NCI-H146 treated with DMSO at 0.1 percent for 48 hours (cell line): ENCODE results near the gene PRPF6.

Source experiments
- DNase-seq: peaks from one replicate; lab custom pipeline; 2025; ENCODE audit not compliant: unreplicated experiment; lab: John Stamatoyannopoulos, UW

Gene PRPF6

GRCh38 chr20:63945031-63945658 lies 35.8 kb upstream of the PRPF6 start:
- no peak for DNase-seq

DNA sequence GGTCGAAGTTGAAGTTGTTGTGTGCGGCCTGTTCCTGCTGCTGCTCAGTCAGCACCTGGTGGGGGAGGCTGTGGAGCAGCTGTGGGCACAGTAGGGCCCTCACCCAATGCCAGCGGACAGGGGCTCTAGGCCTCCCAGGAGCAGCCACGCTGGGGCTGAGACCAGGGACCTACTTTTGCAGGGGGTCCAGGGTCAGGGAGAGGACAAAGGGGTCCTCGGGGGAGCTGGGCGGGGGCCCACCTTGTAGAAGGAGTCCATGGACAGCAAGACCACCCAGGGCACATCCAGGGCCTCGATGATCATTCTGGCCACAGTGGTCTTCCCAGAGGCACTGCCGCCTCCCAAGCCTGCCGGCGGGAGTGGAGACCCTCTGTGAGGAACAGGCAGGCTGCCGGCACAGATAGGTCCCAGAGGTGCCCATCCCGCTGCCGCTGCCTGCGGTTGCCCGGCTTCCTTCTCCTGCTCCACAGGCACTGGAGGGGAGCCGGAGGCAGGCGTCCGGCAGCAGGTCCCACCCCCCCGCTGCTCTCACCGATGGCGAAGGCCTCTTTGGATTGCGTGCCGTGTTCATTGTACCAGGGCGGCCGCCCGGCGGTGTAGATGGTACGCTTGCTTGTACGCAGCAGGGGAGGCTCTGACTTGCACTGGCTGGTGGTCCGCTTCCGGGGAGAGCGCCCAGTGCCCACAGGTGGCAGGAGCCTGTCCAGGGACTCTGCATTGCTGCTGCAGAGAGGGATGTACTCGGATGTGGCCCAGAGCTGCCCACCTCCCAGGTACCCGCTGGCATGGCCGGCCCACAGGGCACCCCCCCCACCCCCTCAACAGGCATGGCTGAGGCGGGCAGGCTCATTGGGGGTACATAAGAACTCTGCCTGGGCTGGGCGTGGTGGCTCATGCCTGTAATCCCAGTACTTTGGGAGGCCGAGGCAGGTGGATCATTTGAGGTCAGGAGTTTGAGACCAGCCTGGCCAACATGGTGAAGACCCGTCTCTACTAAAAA lies 34.7 kb upstream of the PRPF6 start:
- DNase-seq: no peak

DNA sequence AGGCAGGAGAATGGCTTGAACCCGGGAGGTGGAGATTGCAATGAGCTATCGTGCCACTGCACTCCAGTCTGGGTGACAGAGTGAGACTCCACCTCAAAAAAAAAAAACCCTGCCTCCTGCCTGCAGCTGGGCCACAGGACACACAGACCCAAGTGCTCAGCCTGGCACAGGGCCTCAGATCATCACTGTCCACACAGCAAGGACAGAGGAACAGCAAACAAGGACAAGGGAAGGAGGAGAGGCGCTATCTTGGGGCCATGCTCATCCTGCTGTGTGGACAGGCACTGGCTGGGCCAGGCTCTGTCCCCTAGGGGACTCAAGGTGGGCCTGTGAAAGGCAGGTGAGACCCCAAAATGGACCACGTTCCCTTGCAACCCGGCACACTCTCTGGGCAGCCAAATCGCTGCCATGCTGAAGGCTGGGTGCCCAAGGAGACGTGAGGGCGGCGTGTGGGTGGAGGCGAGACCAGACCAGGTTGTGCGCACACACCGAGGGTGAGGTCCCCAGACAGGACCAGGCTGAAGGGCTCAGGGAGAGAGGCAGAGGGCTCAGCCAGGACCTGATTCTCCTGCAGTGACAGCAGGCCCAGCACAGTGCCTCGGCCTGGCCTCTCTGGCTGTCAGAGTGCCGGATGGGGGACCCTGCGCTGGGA lies 33.8 kb upstream of the PRPF6 start:
- no peak for DNase-seq

GRCh38 chr20:63947638-63948456 lies 33.1 kb upstream of the PRPF6 start:
- DNase-seq: no peak

DNA sequence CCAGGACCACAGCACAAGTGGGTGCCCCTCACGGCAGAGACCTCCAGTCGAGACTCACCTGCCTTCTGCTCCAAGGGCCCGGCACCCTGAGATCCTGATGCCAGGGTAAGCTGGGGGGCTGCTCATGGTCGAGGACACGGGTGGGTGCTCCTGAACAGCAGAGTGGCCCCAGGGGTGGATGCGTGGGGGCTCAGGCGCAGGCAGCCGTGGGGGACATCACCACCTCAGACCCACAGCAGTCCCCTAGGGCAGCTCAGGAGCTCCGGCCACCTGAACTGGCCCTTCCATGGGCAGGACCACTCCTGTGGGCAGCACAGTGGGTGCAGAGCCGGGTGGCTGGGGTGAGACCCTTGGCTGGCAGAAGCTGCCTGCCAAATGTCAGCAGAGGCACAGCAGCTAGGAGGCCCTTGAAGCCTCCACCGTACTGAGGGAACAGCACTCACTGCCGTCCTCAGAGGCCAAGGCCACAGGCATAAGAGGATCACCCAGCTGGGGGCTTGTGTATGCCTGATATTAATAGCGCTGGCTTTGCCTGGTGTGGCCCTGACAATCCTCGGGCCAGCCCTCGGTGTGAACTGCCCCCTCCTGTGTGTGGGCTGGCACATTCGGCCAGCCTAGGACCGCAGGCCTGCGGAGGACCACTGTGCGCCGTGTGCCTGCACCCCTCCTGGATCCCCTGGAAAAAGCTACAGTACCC lies 30.1 kb upstream of the PRPF6 start:
- DNase-seq: no peak

- no peak for DNase-seq
These were observed 29.3 kb upstream of the PRPF6 start for GRCh38 chr20:63951398-63952209.

DNA sequence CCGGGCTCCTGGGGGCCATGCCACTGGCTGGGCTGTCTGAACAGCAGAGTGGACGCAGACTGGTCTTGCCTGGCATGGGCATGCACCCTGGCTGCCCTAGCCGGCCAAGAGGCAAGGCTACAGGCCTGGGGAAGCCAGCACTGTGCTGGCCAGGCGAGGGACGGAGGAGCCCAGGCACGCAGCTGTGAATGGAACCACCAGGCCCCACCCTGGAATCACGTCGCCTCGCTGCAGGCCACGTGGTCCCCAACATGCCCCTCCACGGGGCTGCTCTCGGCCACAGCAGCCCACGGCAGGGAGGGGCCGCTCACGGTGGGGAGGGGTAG lies 28.8 kb upstream of the PRPF6 start:
- DNase-seq: no peak

GRCh38 chr20:63952769-63953168 lies 28.2 kb upstream of the PRPF6 start:
- DNase-seq: no peak

DNA sequence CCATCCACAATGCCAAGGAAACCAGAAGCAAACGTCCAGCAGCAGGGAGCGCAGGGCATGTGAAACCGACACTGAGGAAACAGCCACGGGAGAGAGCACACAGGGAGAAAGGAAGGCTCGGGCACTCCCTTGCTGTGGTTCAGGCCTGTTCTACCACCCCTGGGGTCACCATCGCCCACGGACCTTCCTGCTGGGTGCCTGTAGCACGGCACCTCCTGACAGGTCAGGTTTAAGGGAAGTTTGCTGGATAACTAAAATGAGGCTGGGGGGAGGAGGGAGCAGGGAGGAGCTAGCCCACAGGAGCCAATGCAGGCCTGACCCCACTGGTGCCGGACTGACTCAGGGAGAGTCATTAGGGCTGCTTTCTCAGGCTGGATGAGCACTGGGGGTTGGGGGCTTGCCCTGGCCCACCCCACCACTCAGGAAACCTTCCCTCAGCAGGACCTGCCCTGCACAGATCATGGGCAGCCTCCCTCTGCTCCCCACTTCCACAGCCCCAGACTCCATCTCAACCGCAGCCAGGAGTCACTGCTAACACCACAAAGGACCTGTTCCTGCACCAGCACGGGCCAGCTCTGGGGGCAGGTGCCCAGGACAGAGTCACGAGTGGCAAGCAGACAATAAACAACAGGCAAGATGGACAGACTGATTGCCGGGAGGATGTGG lies 27.0 kb upstream of the PRPF6 start:
- no peak for DNase-seq

GRCh38 chr20:63955281-63955826 lies 25.6 kb upstream of the PRPF6 start:
- DNase-seq: no peak

- peak; percentile 75 for DNase-seq
These were observed 24.9 kb upstream of the PRPF6 start, which contains the start of gene UCKL1 for GRCh38 chr20:63955827-63956663. Gene UCKL1 (minus strand): TSS chr20:63956416. CDS start chr20:63956372, 44 bp downstream.

DNA sequence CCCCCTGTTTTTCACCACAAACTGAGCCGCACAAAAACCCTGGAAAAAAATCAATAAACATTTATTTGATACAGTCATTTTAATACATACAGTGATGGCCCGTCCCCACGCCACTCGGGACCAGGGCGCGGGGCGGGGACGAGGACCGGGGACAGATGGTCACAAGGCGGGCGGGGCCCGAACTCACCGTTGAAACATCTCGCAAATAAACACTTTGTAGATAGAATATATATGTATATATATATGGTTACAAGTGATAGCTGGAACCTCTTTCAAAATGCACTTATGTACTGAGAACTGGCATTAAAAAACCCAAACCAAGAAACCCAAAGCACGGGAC lies 24.3 kb upstream of the PRPF6 start:
- no peak for DNase-seq

- DNase-seq: peak; percentile 72
These were observed 23.8 kb upstream of the PRPF6 start for GRCh38 chr20:63957004-63957689.

GRCh38 chr20:63957690-63958441 lies 23.1 kb upstream of the PRPF6 start:
- no peak for DNase-seq

DNA sequence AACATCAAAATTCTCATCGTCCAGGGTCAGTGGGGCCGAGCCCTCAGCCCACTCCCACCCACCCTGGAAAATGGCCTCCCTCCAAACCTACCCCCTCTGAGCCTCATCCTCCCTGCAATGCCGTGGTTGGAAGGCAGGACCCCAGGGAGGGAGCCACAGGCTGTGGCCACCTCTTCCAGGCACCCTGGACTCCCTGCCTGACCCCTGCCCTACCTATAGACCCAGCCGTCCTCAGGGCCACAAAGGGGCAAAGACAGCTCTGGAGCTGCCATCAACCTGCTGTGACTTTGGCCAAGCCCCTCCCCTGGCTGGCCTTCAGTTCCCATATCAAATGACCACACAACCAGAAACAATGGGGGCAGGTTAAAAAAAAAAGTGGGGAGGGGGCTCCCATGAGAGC lies 22.5 kb upstream of the PRPF6 start:
- no peak for DNase-seq

GRCh38 chr20:63958964-63959698 lies 21.8 kb upstream of the PRPF6 start:
- DNase-seq: no peak
